Activated gamma-delta T cell treated with Interleukin-2 at 50 U/mL for 16 hours (primary cell): Measurements from ENCODE around the gene OTOA.
A peak's percentile ranks its signal among the peaks of the same experiment; 100 is the strongest.
"Not testable (repeated sequence)": the region's sequence is repeated elsewhere in the genome, so short reads cannot be mapped to it uniquely, and the experiment has no call there.

ENCODE experiments used
- DNase-seq: peaks from one replicate; pipeline ENCODE4 v3.0.0-alpha.2; 2020

Gene OTOA

GRCh38 chr16:21663889-21664647 is at the start of gene OTOA:
TSS of gene OTOA (plus strand) at chr16:21663968. CDS start at chr16:21678515, 14,547 bp downstream.
- peak; percentile 21 for DNase-seq

- no peak for DNase-seq
Observed at GRCh38 chr16:21614896-21615295, 48.9 kb upstream of the OTOA start.

GRCh38 chr16:21617607-21618006 is 46.2 kb upstream of the OTOA start:
- no peak for DNase-seq

GRCh38 chr16:21618281-21618680 is 45.5 kb upstream of the OTOA start:
- no peak for DNase-seq

- no peak for DNase-seq
Observed at GRCh38 chr16:21619765-21620425, 43.9 kb upstream of the OTOA start.

GRCh38 chr16:21620592-21620991 is 43.2 kb upstream of the OTOA start:
- no peak for DNase-seq

- DNase-seq: no peak
Observed at GRCh38 chr16:21622545-21622944, 41.2 kb upstream of the OTOA start.

- no peak for DNase-seq
Observed at GRCh38 chr16:21625026-21625425, 38.7 kb upstream of the OTOA start.

GRCh38 chr16:21626659-21627277 is 37.0 kb upstream of the OTOA start:
- no peak for DNase-seq

GRCh38 chr16:21628121-21628726 is 35.5 kb upstream of the OTOA start:
- DNase-seq: no peak

GRCh38 chr16:21628772-21629171 is 35.0 kb upstream of the OTOA start:
- no peak for DNase-seq

GRCh38 chr16:21629616-21630539 is 33.9 kb upstream of the OTOA start:
- DNase-seq: not testable (repeated sequence)

GRCh38 chr16:21630866-21631265 is 32.9 kb upstream of the OTOA start:
- DNase-seq: not testable (repeated sequence)

GRCh38 chr16:21631376-21631775 is 32.4 kb upstream of the OTOA start:
- DNase-seq: not testable (repeated sequence)

GRCh38 chr16:21631951-21632575 is 31.7 kb upstream of the OTOA start:
- not testable (repeated sequence) for DNase-seq

- DNase-seq: no peak
Observed at GRCh38 chr16:21634216-21634615, 29.6 kb upstream of the OTOA start.

- DNase-seq: not testable (repeated sequence)
Observed at GRCh38 chr16:21635694-21636093, 28.1 kb upstream of the OTOA start.

- DNase-seq: no peak
Observed at GRCh38 chr16:21637032-21637968, 26.5 kb upstream of the OTOA start.

GRCh38 chr16:21638573-21638975 is 25.2 kb upstream of the OTOA start:
- no peak for DNase-seq

GRCh38 chr16:21639493-21639892 is 24.3 kb upstream of the OTOA start:
- DNase-seq: no peak

GRCh38 chr16:21641916-21642315 is 21.9 kb upstream of the OTOA start:
- no peak for DNase-seq
